K562 (cell line): Measurements from ENCODE around the gene GTF3C1. TPM values are rescaled to one million over a fixed set of nuclear protein-coding genes. Genes with fewer than 3 reads are reported as not detected.

Experiments used
- ATF1 ChIP-seq, 2 experiments: fragments of 450-650 bp in 1 of 2; IDR thresholded peaks; 2 replicates each; pipeline ENCODE4 v1.6.1; 2016; ENCODE audit warnings: missing compliant biosample characterization in 1 of 2, missing genetic modification characterization in 1 of 2
- polyA plus RNA-seq, 8 experiments: library from polyadenylated mRNA; depleted of rRNA in 4 of 8; stranded (reverse) in 5 of 8; unstranded in 3 of 8; fragments of >200 nt; fragmentation: Nextera tagmentation in 2 of 8; fragmentation: Illumina TruSeq in 1 of 8; extraction: Ambion mirVana in 2 of 8; extraction: Trizol in 1 of 8; gene quantifications; 2 replicates each; pipeline versions ENCODE4 v1.2.1 to v1.2.3, GENCODE V29; 2011 to 2014; ENCODE audit warnings: inconsistent platforms in 1 of 8, missing spikeins in 1 of 8
- total RNA-seq, 7 experiments: library from RNA; depleted of rRNA in 6 of 7; stranded (reverse); fragments of >200 nt in 6 of 7; fragmentation: Illumina TruSeq in 2 of 7; extraction: Trizol in 2 of 7; gene quantifications; 2 replicates each; pipeline versions ENCODE4 v1.2.1 to v1.2.3, GENCODE V29; 2011 to 2021; ENCODE audit warnings: low replicate concordance in 1 of 7
- TF ChIP-seq, protein P1 (sequence below): fragments of 200-600 bp; sonication (generic); IDR thresholded peaks from one replicate; pipeline ENCODE4 v1.6.1; 2012; ENCODE audit warnings: mild to moderate bottlenecking, low read depth, low read length, inconsistent platforms

Gene GTF3C1
- total and polyA plus RNA-seq, 9 of the 15 experiments (the other 6 are each of a cell fraction or from before 2014, with no cell fraction given), result 0.72 to 63.6 (median 30.9) TPM

DNA sequence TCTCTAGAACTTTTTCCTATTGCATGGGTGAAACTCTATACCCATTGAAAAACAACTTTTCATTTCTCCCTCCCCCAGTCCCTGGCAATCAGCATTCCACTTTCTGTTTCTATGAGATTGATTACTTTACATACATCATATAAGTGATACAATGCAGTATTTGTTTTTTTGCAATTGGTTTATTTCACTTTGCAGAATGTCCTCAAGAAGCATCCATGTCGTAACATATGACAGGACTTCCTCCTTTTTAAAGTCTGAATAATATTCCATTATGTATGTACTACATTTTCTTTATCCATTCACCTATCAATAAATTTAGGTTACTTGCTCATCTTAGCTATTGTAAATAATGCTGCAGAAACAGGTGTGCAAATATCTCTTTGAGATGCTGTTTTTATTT lies 139.0 kb downstream of the GTF3C1 start (continued):
- TF ChIP-seq, protein P1, sequence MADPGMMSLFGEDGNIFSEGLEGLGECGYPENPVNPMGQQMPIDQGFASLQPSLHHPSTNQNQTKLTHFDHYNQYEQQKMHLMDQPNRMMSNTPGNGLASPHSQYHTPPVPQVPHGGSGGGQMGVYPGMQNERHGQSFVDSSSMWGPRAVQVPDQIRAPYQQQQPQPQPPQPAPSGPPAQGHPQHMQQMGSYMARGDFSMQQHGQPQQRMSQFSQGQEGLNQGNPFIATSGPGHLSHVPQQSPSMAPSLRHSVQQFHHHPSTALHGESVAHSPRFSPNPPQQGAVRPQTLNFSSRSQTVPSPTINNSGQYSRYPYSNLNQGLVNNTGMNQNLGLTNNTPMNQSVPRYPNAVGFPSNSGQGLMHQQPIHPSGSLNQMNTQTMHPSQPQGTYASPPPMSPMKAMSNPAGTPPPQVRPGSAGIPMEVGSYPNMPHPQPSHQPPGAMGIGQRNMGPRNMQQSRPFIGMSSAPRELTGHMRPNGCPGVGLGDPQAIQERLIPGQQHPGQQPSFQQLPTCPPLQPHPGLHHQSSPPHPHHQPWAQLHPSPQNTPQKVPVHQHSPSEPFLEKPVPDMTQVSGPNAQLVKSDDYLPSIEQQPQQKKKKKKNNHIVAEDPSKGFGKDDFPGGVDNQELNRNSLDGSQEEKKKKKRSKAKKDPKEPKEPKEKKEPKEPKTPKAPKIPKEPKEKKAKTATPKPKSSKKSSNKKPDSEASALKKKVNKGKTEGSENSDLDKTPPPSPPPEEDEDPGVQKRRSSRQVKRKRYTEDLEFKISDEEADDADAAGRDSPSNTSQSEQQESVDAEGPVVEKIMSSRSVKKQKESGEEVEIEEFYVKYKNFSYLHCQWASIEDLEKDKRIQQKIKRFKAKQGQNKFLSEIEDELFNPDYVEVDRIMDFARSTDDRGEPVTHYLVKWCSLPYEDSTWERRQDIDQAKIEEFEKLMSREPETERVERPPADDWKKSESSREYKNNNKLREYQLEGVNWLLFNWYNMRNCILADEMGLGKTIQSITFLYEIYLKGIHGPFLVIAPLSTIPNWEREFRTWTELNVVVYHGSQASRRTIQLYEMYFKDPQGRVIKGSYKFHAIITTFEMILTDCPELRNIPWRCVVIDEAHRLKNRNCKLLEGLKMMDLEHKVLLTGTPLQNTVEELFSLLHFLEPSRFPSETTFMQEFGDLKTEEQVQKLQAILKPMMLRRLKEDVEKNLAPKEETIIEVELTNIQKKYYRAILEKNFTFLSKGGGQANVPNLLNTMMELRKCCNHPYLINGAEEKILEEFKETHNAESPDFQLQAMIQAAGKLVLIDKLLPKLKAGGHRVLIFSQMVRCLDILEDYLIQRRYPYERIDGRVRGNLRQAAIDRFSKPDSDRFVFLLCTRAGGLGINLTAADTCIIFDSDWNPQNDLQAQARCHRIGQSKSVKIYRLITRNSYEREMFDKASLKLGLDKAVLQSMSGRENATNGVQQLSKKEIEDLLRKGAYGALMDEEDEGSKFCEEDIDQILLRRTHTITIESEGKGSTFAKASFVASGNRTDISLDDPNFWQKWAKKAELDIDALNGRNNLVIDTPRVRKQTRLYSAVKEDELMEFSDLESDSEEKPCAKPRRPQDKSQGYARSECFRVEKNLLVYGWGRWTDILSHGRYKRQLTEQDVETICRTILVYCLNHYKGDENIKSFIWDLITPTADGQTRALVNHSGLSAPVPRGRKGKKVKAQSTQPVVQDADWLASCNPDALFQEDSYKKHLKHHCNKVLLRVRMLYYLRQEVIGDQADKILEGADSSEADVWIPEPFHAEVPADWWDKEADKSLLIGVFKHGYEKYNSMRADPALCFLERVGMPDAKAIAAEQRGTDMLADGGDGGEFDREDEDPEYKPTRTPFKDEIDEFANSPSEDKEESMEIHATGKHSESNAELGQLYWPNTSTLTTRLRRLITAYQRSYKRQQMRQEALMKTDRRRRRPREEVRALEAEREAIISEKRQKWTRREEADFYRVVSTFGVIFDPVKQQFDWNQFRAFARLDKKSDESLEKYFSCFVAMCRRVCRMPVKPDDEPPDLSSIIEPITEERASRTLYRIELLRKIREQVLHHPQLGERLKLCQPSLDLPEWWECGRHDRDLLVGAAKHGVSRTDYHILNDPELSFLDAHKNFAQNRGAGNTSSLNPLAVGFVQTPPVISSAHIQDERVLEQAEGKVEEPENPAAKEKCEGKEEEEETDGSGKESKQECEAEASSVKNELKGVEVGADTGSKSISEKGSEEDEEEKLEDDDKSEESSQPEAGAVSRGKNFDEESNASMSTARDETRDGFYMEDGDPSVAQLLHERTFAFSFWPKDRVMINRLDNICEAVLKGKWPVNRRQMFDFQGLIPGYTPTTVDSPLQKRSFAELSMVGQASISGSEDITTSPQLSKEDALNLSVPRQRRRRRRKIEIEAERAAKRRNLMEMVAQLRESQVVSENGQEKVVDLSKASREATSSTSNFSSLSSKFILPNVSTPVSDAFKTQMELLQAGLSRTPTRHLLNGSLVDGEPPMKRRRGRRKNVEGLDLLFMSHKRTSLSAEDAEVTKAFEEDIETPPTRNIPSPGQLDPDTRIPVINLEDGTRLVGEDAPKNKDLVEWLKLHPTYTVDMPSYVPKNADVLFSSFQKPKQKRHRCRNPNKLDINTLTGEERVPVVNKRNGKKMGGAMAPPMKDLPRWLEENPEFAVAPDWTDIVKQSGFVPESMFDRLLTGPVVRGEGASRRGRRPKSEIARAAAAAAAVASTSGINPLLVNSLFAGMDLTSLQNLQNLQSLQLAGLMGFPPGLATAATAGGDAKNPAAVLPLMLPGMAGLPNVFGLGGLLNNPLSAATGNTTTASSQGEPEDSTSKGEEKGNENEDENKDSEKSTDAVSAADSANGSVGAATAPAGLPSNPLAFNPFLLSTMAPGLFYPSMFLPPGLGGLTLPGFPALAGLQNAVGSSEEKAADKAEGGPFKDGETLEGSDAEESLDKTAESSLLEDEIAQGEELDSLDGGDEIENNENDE, result no peak
- no peak for TF ChIP-seq ATF1 (CRISPR knock-in tag; IDR thresholded peaks at IDR 0.05)
- no peak for TF ChIP-seq ATF1 (tag; IDR thresholded peaks at IDR 0.05)

Other genes with a start within 250 kb of the GTF3C1 start
- 3.3 and 3.5 TPM in 2 replicates for gene IL4R, start 235.9 kb downstream of the GTF3C1 start, total RNA-seq (2014; rRNA removed)
- gene IL4R, start 235.9 kb downstream of the GTF3C1 start, total RNA-seq (2014; rRNA removed; fragmentation: Illumina TruSeq; extraction: Trizol), result 1.9 and 2.4 TPM in 2 replicates
- 3.3 and 3.8 TPM in 2 replicates for gene IL4R, start 235.9 kb downstream of the GTF3C1 start, total RNA-seq (2015; rRNA removed; fragmentation: Illumina TruSeq; extraction: Trizol)
- 5.2 and 5.5 TPM in 2 replicates for gene IL4R, start 235.9 kb downstream of the GTF3C1 start, total RNA-seq (2021)
- 5.8 and 6.2 TPM in 2 replicates for gene IL4R, start 235.9 kb downstream of the GTF3C1 start, polyA plus RNA-seq (2011; rRNA removed)
- gene IL4R, start 235.9 kb downstream of the GTF3C1 start, polyA plus RNA-seq (2014; fragmentation: Illumina TruSeq; extraction: Trizol), result 3.9 and 4.1 TPM in 2 replicates
- gene IL4R, start 235.9 kb downstream of the GTF3C1 start, polyA plus RNA-seq (2014; fragmentation: Nextera tagmentation; extraction: Ambion mirVana), result under 1 TPM; 0.17 to 0.38 TPM
- gene IL4R, start 235.9 kb downstream of the GTF3C1 start, polyA plus RNA-seq (2014; rRNA removed), result 3.0 and 3.3 TPM in 2 replicates
- 0.14 and 0.33 TPM in 2 replicates for gene IL21R, start 147.7 kb downstream of the GTF3C1 start, total RNA-seq (2014; rRNA removed)
- 0.22 TPM in 2 replicates for gene IL21R, start 147.7 kb downstream of the GTF3C1 start, total RNA-seq (2014; rRNA removed; fragmentation: Illumina TruSeq; extraction: Trizol)
- 0.11 and 0.19 TPM in 2 replicates for gene IL21R, start 147.7 kb downstream of the GTF3C1 start, total RNA-seq (2015; rRNA removed; fragmentation: Illumina TruSeq; extraction: Trizol)
- 0.29 and 0.51 TPM in 2 replicates for gene IL21R, start 147.7 kb downstream of the GTF3C1 start, total RNA-seq (2021)
- 0.21 and 0.46 TPM in 2 replicates for gene IL21R, start 147.7 kb downstream of the GTF3C1 start, polyA plus RNA-seq (2011; rRNA removed)
- gene IL21R, start 147.7 kb downstream of the GTF3C1 start, polyA plus RNA-seq (2014; fragmentation: Illumina TruSeq; extraction: Trizol), result 0.34 and 0.46 TPM in 2 replicates
- gene IL21R, start 147.7 kb downstream of the GTF3C1 start, polyA plus RNA-seq (2014; fragmentation: Nextera tagmentation; extraction: Ambion mirVana), result under 1 TPM in 1 of 2 experiments, not detected in 1; 0.04 TPM
- gene IL21R, start 147.7 kb downstream of the GTF3C1 start, polyA plus RNA-seq (2014; rRNA removed), result 0.15 and 0.62 TPM in 2 replicates
- 6.9 and 11.2 TPM in 2 replicates for gene KATNIP, start 231 bp upstream of the GTF3C1 start, total RNA-seq (2014; rRNA removed)
- 9.0 and 10.2 TPM in 2 replicates for gene KATNIP, start 231 bp upstream of the GTF3C1 start, total RNA-seq (2014; rRNA removed; fragmentation: Illumina TruSeq; extraction: Trizol)
- 10.2 and 10.7 TPM in 2 replicates for gene KATNIP, start 231 bp upstream of the GTF3C1 start, total RNA-seq (2015; rRNA removed; fragmentation: Illumina TruSeq; extraction: Trizol)
- gene KATNIP, start 231 bp upstream of the GTF3C1 start, total RNA-seq (2021), result 9.9 and 13.2 TPM in 2 replicates
- gene KATNIP, start 231 bp upstream of the GTF3C1 start, polyA plus RNA-seq (2011; rRNA removed), result 7.6 and 10.2 TPM in 2 replicates
- 9.7 and 10.1 TPM in 2 replicates for gene KATNIP, start 231 bp upstream of the GTF3C1 start, polyA plus RNA-seq (2014; fragmentation: Illumina TruSeq; extraction: Trizol)
- 1 to 10 TPM; 1.7 to 2.6 TPM for gene KATNIP, start 231 bp upstream of the GTF3C1 start, polyA plus RNA-seq (2014; fragmentation: Nextera tagmentation; extraction: Ambion mirVana)
- 8.0 and 10.3 TPM in 2 replicates for gene KATNIP, start 231 bp upstream of the GTF3C1 start, polyA plus RNA-seq (2014; rRNA removed)